K562 (cell line): ENCODE results near the gene PTHLH. TPM values are rescaled to one million over a fixed set of nuclear protein-coding genes. Genes with fewer than 3 reads are reported as not detected.

Experiments
- ATAC-seq: fragments of 200-7000 bp; cut with Tn5 transposase; 3 replicates; pipeline ENCODE4 v1.9.1; 2020; ENCODE audit warnings: moderate library complexity
- BruUV-seq: library from RNA; stranded (reverse); fragments of 400-500 nt; replicated peaks from 2 replicates; lab custom pipeline; 2021; lab: Mats Ljungman, UMichigan
- CTCF ChIA-PET: fragments of 300-600 bp; formaldehyde crosslinking; extraction: SDS; loops from one replicate; lab custom pipeline; 2021; ENCODE audit warnings: low intra/inter-chr PET ratio; lab: Yijun Ruan, JAX
- POLR2A ChIA-PET: fragments of 300-600, 350-650 bp; sonication (Branson Sonifier 250); formaldehyde crosslinking; extraction: SDS; loops from one replicate; lab custom pipeline; 2021; ENCODE audit warnings: antibody characterized with exemption, inconsistent platforms; lab: Yijun Ruan, JAX
- DNase-seq, 4 experiments: peaks; one replicate each; pipeline versions ENCODE4 v3.0.0 to v3.0.0-alpha.2; 2011 to 2018; ENCODE audit warnings: low spot score in 3 of 4, mixed read lengths in 3 of 4; ENCODE audit errors: extremely low read depth in 1 of 4
- FAIRE-seq: peaks from 2 replicates; lab custom pipeline; 2011; peaks lifted over from hg19 to GRCh38; lab: Jason Lieb, UNC
- H2AFZ ChIP-seq: 2 replicates; pipeline ENCODE4 v1.6.0; 2011; ENCODE audit warnings: low read depth, low read length, control low read depth, inconsistent platforms
- H3K27ac ChIP-seq: fragments of 200-600 bp; 3 replicates; pipeline ENCODE4 v1.8.0; 2011; ENCODE audit warnings: low read depth, mild to moderate bottlenecking, control low read depth, inconsistent platforms, low read length, moderate library complexity, mixed read lengths; ENCODE audit errors: extremely low read depth
- H3K27me3 ChIP-seq, 2 experiments: fragments of 300-600 bp in 1 of 2; 2 replicates in 1 of 2; 3 replicates in 1 of 2; pipeline versions ENCODE4 v1.6.0 to v1.8.0; 2011; ENCODE audit warnings: inconsistent platforms in 2 of 2, low read length in 2 of 2, mild to moderate bottlenecking in 1 of 2, mixed read lengths in 1 of 2, moderate library complexity in 1 of 2; ENCODE audit not compliant: control insufficient read depth in 2 of 2, insufficient read depth in 2 of 2
- H3K36me3 ChIP-seq: fragments of 300-600 bp; 3 replicates; pipeline ENCODE4 v1.8.0; 2011; ENCODE audit warnings: mild to moderate bottlenecking, low read length, inconsistent platforms; ENCODE audit not compliant: control insufficient read depth, insufficient read depth
- H3K4me1 ChIP-seq, 2 experiments: fragments of 200-600 bp in 1 of 2; replicated peaks in 1 of 2; 2 replicates in 1 of 2; 3 replicates in 1 of 2; pipeline versions ENCODE4 v1.5.1 to v1.8.0; 2011; ENCODE audit warnings: inconsistent platforms in 2 of 2, low read length in 2 of 2, mild to moderate bottlenecking in 1 of 2, mixed read lengths in 1 of 2, moderate library complexity in 1 of 2; ENCODE audit not compliant: control insufficient read depth in 2 of 2, insufficient read depth in 2 of 2
- H3K4me2 ChIP-seq: 2 replicates; pipeline ENCODE4 v1.6.1; 2011; ENCODE audit warnings: low read length, control low read depth, inconsistent platforms, mixed read lengths; ENCODE audit not compliant: insufficient read depth
- H3K4me3 ChIP-seq: fragments of 200-600 bp; sonication (generic), shearing (Covaris generic); 2 replicates; pipeline ENCODE4 v1.5.1; 2016; ENCODE audit warnings: control low read depth, inconsistent platforms
- H3K79me2 ChIP-seq: fragments of 200-600 bp; 3 replicates; pipeline ENCODE4 v1.8.0; 2011; ENCODE audit warnings: low read length, inconsistent platforms; ENCODE audit not compliant: control insufficient read depth, insufficient read depth
- H3K9ac ChIP-seq, 2 experiments: 2 replicates each; pipeline versions ENCODE4 v1.6.0 to v1.6.1; 2011; ENCODE audit warnings: low read depth in 2 of 2, low read length in 2 of 2, control low read depth in 1 of 2, inconsistent platforms in 1 of 2, mild to moderate bottlenecking in 1 of 2, mixed read lengths in 1 of 2; ENCODE audit not compliant: insufficient read depth in 1 of 2
- H3K9me1 ChIP-seq: one replicate; pipeline ENCODE4 v1.6.0; 2011; ENCODE audit warnings: inconsistent platforms, mild to moderate bottlenecking, low read length, moderate library complexity; ENCODE audit not compliant: control insufficient read depth, insufficient read depth
- H3K9me3 ChIP-seq: replicated peaks from 2 replicates; pipeline ENCODE4 v1.5.1; 2011; ENCODE audit warnings: low read depth, low read length, inconsistent platforms; ENCODE audit not compliant: control insufficient read depth, insufficient read depth
- H4K20me1 ChIP-seq: replicated peaks from 2 replicates; pipeline ENCODE4 v1.6.1; 2011; ENCODE audit warnings: low read length, inconsistent platforms, mixed read lengths; ENCODE audit not compliant: control insufficient read depth, insufficient read depth
- CSDE1 ChIP-seq, 2 experiments: fragments of 450-650 bp; IDR thresholded peaks; 2 replicates each; pipeline ENCODE4 v1.6.1; 2016; ENCODE audit warnings: mild to moderate bottlenecking in 1 of 2
- HMG20B ChIP-seq: fragments of 250-450 bp; sonication (Bioruptor Pico); IDR thresholded peaks from 2 replicates; pipeline ENCODE4 v1.5.0; 2021; ENCODE audit warnings: mild to moderate bottlenecking
- MAFK ChIP-seq: IDR thresholded peaks from 2 replicates; pipeline ENCODE4 v1.6.1; 2011; ENCODE audit warnings: low read length, improper control_type of control experiment
- NKRF ChIP-seq: fragments of 450-650 bp; IDR thresholded peaks from 2 replicates; pipeline ENCODE4 v1.6.1; 2016; ENCODE audit warnings: borderline replicate concordance
- RAD21 ChIP-seq, 2 experiments: fragments of 250-450 bp in 1 of 2; fragments of 450-650 bp in 1 of 2; sonication (Bioruptor Pico) in 1 of 2; formaldehyde crosslinking in 1 of 2; IDR thresholded peaks in 1 of 2; conservative IDR thresholded peaks in 1 of 2; 2 replicates each; pipeline versions ENCODE4 v1.4.0 to v1.8.0; 2020 to 2022; ENCODE audit warnings: mild to moderate bottlenecking in 2 of 2, moderate library complexity in 1 of 2
- SIX5 ChIP-seq, 2 experiments: IDR thresholded peaks; 2 replicates each; pipeline ENCODE4 v1.6.1; 2011; ENCODE audit warnings: low read length in 2 of 2, borderline replicate concordance in 1 of 2, low read depth in 1 of 2, mild to moderate bottlenecking in 1 of 2, moderate library complexity in 1 of 2; ENCODE audit not compliant: insufficient read depth in 1 of 2
- SNIP1 ChIP-seq: fragments of 450-650 bp; IDR thresholded peaks from 2 replicates; pipeline ENCODE4 v1.7.1; 2017; ENCODE audit warnings: low read depth, mild to moderate bottlenecking
- STAT5B ChIP-seq: fragments of 250-450 bp; sonication (Bioruptor Pico); IDR thresholded peaks from 2 replicates; pipeline ENCODE4 v1.8.0; 2021; ENCODE audit warnings: mild to moderate bottlenecking, inconsistent platforms
- TEAD4 ChIP-seq, 2 experiments: sonication (generic) in 1 of 2; formaldehyde crosslinking in 1 of 2; IDR thresholded peaks; 2 replicates each; pipeline versions ENCODE4 v1.6.1 to v1.8.0; 2012 to 2022; ENCODE audit warnings: borderline replicate concordance in 1 of 2, inconsistent platforms in 1 of 2, low read length in 1 of 2, mild to moderate bottlenecking in 1 of 2, missing genetic modification reagents in 1 of 2
- TSHZ1 ChIP-seq: fragments of 250-450 bp; sonication (Bioruptor Pico); IDR thresholded peaks from 2 replicates; pipeline ENCODE4 v1.4.0; 2020; ENCODE audit warnings: mild to moderate bottlenecking, moderate library complexity
- ZNF398 ChIP-seq: fragments of 250-450 bp; sonication (Bioruptor Pico); IDR thresholded peaks from 2 replicates; pipeline ENCODE4 v1.8.0; 2021; ENCODE audit warnings: moderate library complexity, mild to moderate bottlenecking, inconsistent platforms
- ZNF583 ChIP-seq: fragments of 250-450 bp; sonication (Bioruptor Pico); IDR thresholded peaks from 2 replicates; pipeline ENCODE4 v1.4.0; 2020
- WGBS: fragments of 100-300 bp; shearing (Covaris generic); methylation state at CpG from one replicate; pipeline ENCODE4 v1.1.6; 2016; ENCODE audit warnings: low coverage, mixed read lengths; ENCODE audit not compliant: insufficient coverage; ENCODE audit errors: missing lambda C conversion rate; 5-methylcytosine and 5-hydroxymethylcytosine counted together
- in situ Hi-C: fragments of 300-500 bp; cut with MboI; formaldehyde crosslinking; loops from 4 replicates; pipeline ENCODE4 v1.15.0; 2018; ENCODE audit warnings: inconsistent platforms, mixed read lengths
- intact Hi-C: fragments of 100-400 bp; cut with micrococcal nuclease; formaldehyde crosslinking; loops from 2 replicates; pipeline ENCODE4 v1.14.2; 2022
- polyA plus RNA-seq, 8 experiments: library from polyadenylated mRNA; depleted of rRNA in 4 of 8; stranded (reverse) in 5 of 8; unstranded in 3 of 8; fragments of >200 nt; fragmentation: Nextera tagmentation in 2 of 8; fragmentation: Illumina TruSeq in 1 of 8; extraction: Ambion mirVana in 2 of 8; extraction: Trizol in 1 of 8; gene quantifications; 2 replicates each; pipeline versions ENCODE4 v1.2.1 to v1.2.3, GENCODE V29; 2011 to 2014; ENCODE audit warnings: inconsistent platforms in 1 of 8, missing spikeins in 1 of 8
- total RNA-seq, 7 experiments: library from RNA; depleted of rRNA in 6 of 7; stranded (reverse); fragments of >200 nt in 6 of 7; fragmentation: Illumina TruSeq in 2 of 7; extraction: Trizol in 2 of 7; gene quantifications; 2 replicates each; pipeline versions ENCODE4 v1.2.1 to v1.2.3, GENCODE V29; 2011 to 2021; ENCODE audit warnings: low replicate concordance in 1 of 7

Gene PTHLH
- total and polyA plus RNA-seq, 9 of the 15 experiments (the other 6 are each of a cell fraction or from before 2014, with no cell fraction given), result 0.14 to 2.5 (median 0.74) TPM

GRCh38 chr12:27934276-27934675, 38.3 kb downstream of the PTHLH start (continued):
- TF ChIP-seq CSDE1 (IDR thresholded peaks at IDR 0.05) (no peak), TSHZ1 (CRISPR knock-in tag) (no peak), NKRF (no peak)

GRCh38 chr12:27931390-27931789, 41.1 kb downstream of the PTHLH start:
- in situ Hi-C loops, result no loop called here
- ChIA-PET POLR2A (no interaction called here), CTCF (no interaction called here)
- no peak for DNase-seq
- peak; percentile 49 for FAIRE-seq
- intact Hi-C loops, result no loop called here
- H2AFZ ChIP-seq, result no peak overlapping the region
- no peak overlapping the region for H3K4me3 ChIP-seq
- no peaks in the 10 kb centered on the region for H4K20me1 ChIP-seq
- no peak overlapping the region for H3K4me2 ChIP-seq
- no peaks in the 10 kb centered on the region for H3K9me3 ChIP-seq
- no peaks in the 10 kb centered on the region for H3K27me3 ChIP-seq
- H3K36me3 ChIP-seq, result no peaks in the 10 kb centered on the region
- H3K9me1 ChIP-seq, result no peaks in the 10 kb centered on the region
- TF ChIP-seq STAT5B (CRISPR knock-in tag) (no peak), ZNF583 (CRISPR knock-in tag) (no peak), TEAD4 (IDR thresholded peaks at IDR 0.05; ENCODE audit: low read length) (no peak), TEAD4 (CRISPR knock-in tag; IDR thresholded peaks at IDR 0.05; ENCODE audit: borderline replicate concordance) (no peak), HMG20B (CRISPR knock-in tag) (no peak), MAFK (no peak), SNIP1 (no peak), RAD21 (CRISPR knock-in tag; conservative IDR thresholded peaks at IDR 0.05 in 1 of 2, IDR thresholded peaks at IDR 0.05 in 1 of 2) (no peak), SIX5 (IDR thresholded peaks at IDR 0.05; ENCODE audit: borderline replicate concordance in 1 of 2, insufficient read depth in 1 of 2, low read depth in 1 of 2, low read length in 2 of 2) (no peak), ZNF398 (CRISPR knock-in tag) (no peak)
- no TSS peak for BruUV-seq
- H3K79me2 ChIP-seq, result no peaks in the 10 kb centered on the region
- H3K9ac ChIP-seq, result no peak overlapping the region
- no peaks in the 10 kb centered on the region for H3K4me1 ChIP-seq
- no peak overlapping the region for H3K27ac ChIP-seq
- WGBS, result 19% methylated on average over 1 of the region's 1 CpG
- ATAC-seq, result no peak
